A549 (cell line): Measurements from ENCODE around the gene SERPINC1. TPM values are rescaled to one million over a fixed set of nuclear protein-coding genes. Genes with fewer than 3 reads are reported as not detected.

Source experiments
- ATAC-seq, 2 experiments: fragments of 200-7000 bp in 1 of 2; fragments of >200 bp in 1 of 2; cut with Nextera tagmentation in 1 of 2; cut with Tn5 transposase in 1 of 2; 3 replicates each; pipeline versions ENCODE4 v1.8.0 to v1.9.1; 2018 to 2020; ENCODE audit warnings: mild to moderate bottlenecking in 1 of 2, moderate library complexity in 1 of 2
- CTCF ChIA-PET: fragments of 300-600 bp; sonication (Branson Sonifier 250); formaldehyde crosslinking; extraction: SDS; loops from one replicate; lab custom pipeline; 2021; ENCODE audit warnings: antibody characterized with exemption, inconsistent platforms; lab: Yijun Ruan, JAX
- POLR2A ChIA-PET: fragments of 350-600 bp; formaldehyde crosslinking; extraction: SDS; loops from one replicate; lab custom pipeline; 2021; ENCODE audit warnings: antibody characterized with exemption, inconsistent platforms; lab: Yijun Ruan, JAX
- DNase-seq, 2 experiments: peaks; one replicate each; pipeline versions ENCODE4 v3.0.0 to v3.0.0-alpha.2; 2011 to 2016; ENCODE audit warnings: low read depth in 1 of 2, low spot score in 1 of 2
- FAIRE-seq: peaks from 2 replicates; lab custom pipeline; 2011; peaks lifted over from hg19 to GRCh38; lab: Jason Lieb, UNC
- H3K27ac ChIP-seq, 2 experiments: fragments of >200 bp; sonication (Bioruptor Twin); formaldehyde crosslinking; 3 replicates each; pipeline ENCODE4 v1.5.1; 2016 to 2017
- H3K4me1 ChIP-seq: fragments of >200 bp; sonication (Bioruptor Twin); formaldehyde crosslinking; 3 replicates; pipeline ENCODE4 v1.6.1; 2016
- H3K4me2 ChIP-seq: fragments of >200 bp; sonication (Bioruptor Twin); formaldehyde crosslinking; 3 replicates; pipeline ENCODE4 v1.6.1; 2016
- H3K4me3 ChIP-seq: fragments of >200 bp; sonication (Bioruptor Twin); formaldehyde crosslinking; 3 replicates; pipeline ENCODE4 v1.5.1; 2016
- H3K9me3 ChIP-seq: fragments of >200 bp; sonication (Bioruptor Twin); formaldehyde crosslinking; 3 replicates; pipeline ENCODE4 v1.6.1; 2016
- BHLHE40 ChIP-seq: IDR thresholded peaks from 2 replicates; pipeline ENCODE4 v1.6.1; 2012; ENCODE audit warnings: low read depth, low read length, inconsistent platforms
- CBX2 ChIP-seq: fragments of 200-600 bp; sonication (generic); IDR thresholded peaks from 2 replicates; pipeline ENCODE4 v1.6.1; 2016; ENCODE audit warnings: low read depth, mild to moderate bottlenecking, borderline replicate concordance
- CEBPB ChIP-seq, 2 experiments: fragments of >200 bp in 1 of 2; sonication (Bioruptor Twin) in 1 of 2; formaldehyde crosslinking in 1 of 2; IDR thresholded peaks; 2 replicates each; pipeline ENCODE4 v1.6.1; 2012 to 2016
- CHD2 ChIP-seq: fragments of 150-350 bp; IDR thresholded peaks from 2 replicates; pipeline ENCODE4 v1.6.1; 2014; ENCODE audit warnings: low read length; ENCODE audit not compliant: partially characterized antibody
- CHD4 ChIP-seq: fragments of 200-600 bp; sonication (generic); IDR thresholded peaks from 2 replicates; pipeline ENCODE4 v1.6.1; 2016; ENCODE audit warnings: antibody characterized with exemption, mild to moderate bottlenecking, borderline replicate concordance
- EHF ChIP-seq: fragments of 250-450 bp; sonication (Bioruptor Pico); IDR thresholded peaks from 2 replicates; pipeline ENCODE4 v1.5.0; 2020; ENCODE audit warnings: mild to moderate bottlenecking
- EHMT2 ChIP-seq: fragments of 200-600 bp; sonication (generic); IDR thresholded peaks from 2 replicates; pipeline ENCODE4 v1.6.1; 2016; ENCODE audit warnings: antibody characterized with exemption, low read depth, mild to moderate bottlenecking, moderate library complexity
- EP300 ChIP-seq, 2 experiments: fragments of >200 bp; sonication (Bioruptor Twin); formaldehyde crosslinking; IDR thresholded peaks; 2 replicates in 1 of 2; 3 replicates in 1 of 2; pipeline ENCODE4 v1.6.1; 2016 to 2017
- ESRRA ChIP-seq: fragments of 150-350 bp; IDR thresholded peaks from 2 replicates; pipeline ENCODE4 v1.6.1; 2014; ENCODE audit warnings: mild to moderate bottlenecking, low read length, borderline replicate concordance
- FOSB ChIP-seq: fragments of 250-450 bp; sonication (Bioruptor Pico); IDR thresholded peaks from 2 replicates; pipeline ENCODE4 v1.5.0; 2020; ENCODE audit warnings: mild to moderate bottlenecking, moderate library complexity
- FOSL2 ChIP-seq, 2 experiments: fragments of 450-650 bp in 1 of 2; fragments of >200 bp in 1 of 2; sonication (Bioruptor Twin) in 1 of 2; formaldehyde crosslinking; IDR thresholded peaks; 2 replicates each; pipeline versions ENCODE4 v1.5.0 to v1.6.1; 2016 to 2020; ENCODE audit warnings: mild to moderate bottlenecking in 1 of 2, moderate library complexity in 1 of 2
- GATA3 ChIP-seq: IDR thresholded peaks from 2 replicates; pipeline ENCODE4 v1.6.1; 2012; ENCODE audit warnings: borderline replicate concordance
- HEYL ChIP-seq: fragments of 250-450 bp; sonication (Bioruptor Pico); IDR thresholded peaks from 2 replicates; pipeline ENCODE4 v1.8.0; 2021; ENCODE audit warnings: mild to moderate bottlenecking, moderate library complexity
- HOXA7 ChIP-seq: fragments of 250-450 bp; sonication (Bioruptor Pico); IDR thresholded peaks from 2 replicates; pipeline ENCODE4 v1.5.0; 2020; ENCODE audit warnings: mild to moderate bottlenecking, moderate library complexity
- HOXB5 ChIP-seq: fragments of 250-450 bp; sonication (Bioruptor Pico); IDR thresholded peaks from 2 replicates; pipeline ENCODE4 v1.5.0; 2020; ENCODE audit warnings: mild to moderate bottlenecking, moderate library complexity
- JUN ChIP-seq, 2 experiments: fragments of >200 bp; sonication (Bioruptor Twin); formaldehyde crosslinking; IDR thresholded peaks; 2 replicates in 1 of 2; 3 replicates in 1 of 2; pipeline ENCODE4 v1.6.1; 2016 to 2017
- JUNB ChIP-seq: fragments of >200 bp; sonication (Bioruptor Twin); formaldehyde crosslinking; IDR thresholded peaks from 2 replicates; pipeline ENCODE4 v1.6.1; 2016
- KDM5A ChIP-seq: fragments of 200-600 bp; sonication (generic); IDR thresholded peaks from 2 replicates; pipeline ENCODE4 v1.6.1; 2016; ENCODE audit warnings: antibody characterized with exemption, mild to moderate bottlenecking
- MAFK ChIP-seq: fragments of 450-650 bp; IDR thresholded peaks from 2 replicates; pipeline ENCODE4 v1.6.1; 2014; ENCODE audit not compliant: partially characterized antibody
- MAZ ChIP-seq: fragments of 150-350 bp; IDR thresholded peaks from 2 replicates; pipeline ENCODE4 v1.6.1; 2014; ENCODE audit warnings: antibody characterized with exemption, low read depth, low read length, borderline replicate concordance
- POLR2A ChIP-seq: IDR thresholded peaks from 2 replicates; pipeline ENCODE4 v1.6.1; 2012; ENCODE audit warnings: mild to moderate bottlenecking, low read length
- RAD21 ChIP-seq, 2 experiments: fragments of >200 bp in 1 of 2; sonication (Bioruptor Twin) in 1 of 2; formaldehyde crosslinking in 1 of 2; IDR thresholded peaks in 1 of 2; conservative IDR thresholded peaks in 1 of 2; 2 replicates in 1 of 2; 3 replicates in 1 of 2; pipeline ENCODE4 v1.6.1; 2012 to 2018; ENCODE audit warnings: inconsistent platforms in 1 of 2
- RCOR1 ChIP-seq: fragments of 150-350 bp; IDR thresholded peaks from 2 replicates; pipeline ENCODE4 v1.6.1; 2014; ENCODE audit warnings: antibody characterized with exemption, low read length, low read depth
- SREBF2 ChIP-seq: fragments of 450-650 bp; IDR thresholded peaks from 2 replicates; pipeline ENCODE4 v1.6.1; 2014; ENCODE audit warnings: mild to moderate bottlenecking, moderate library complexity
- TP53 ChIP-seq: fragments of 250-450 bp; sonication (Bioruptor Pico); IDR thresholded peaks from 2 replicates; pipeline ENCODE4 v1.5.0; 2021; ENCODE audit warnings: mild to moderate bottlenecking, moderate library complexity
- ZFP36 ChIP-seq: fragments of 450-650 bp; IDR thresholded peaks from 2 replicates; pipeline ENCODE4 v1.6.1; 2014; ENCODE audit warnings: borderline replicate concordance; ENCODE audit not compliant: partially characterized antibody
- ZNF302 ChIP-seq: fragments of 250-450 bp; sonication (Bioruptor Pico); IDR thresholded peaks from 2 replicates; pipeline ENCODE4 v1.9.0; 2021; ENCODE audit warnings: inconsistent platforms, mild to moderate bottlenecking, moderate library complexity
- ZSCAN20 ChIP-seq: fragments of 250-450 bp; sonication (Bioruptor Pico); IDR thresholded peaks from 2 replicates; pipeline ENCODE4 v1.8.0; 2022; ENCODE audit warnings: mild to moderate bottlenecking, moderate library complexity
- WGBS: methylation state at CpG from one replicate; pipeline ENCODE4 v1.1.6; 2017; ENCODE audit errors: missing lambda C conversion rate; 5-methylcytosine and 5-hydroxymethylcytosine counted together
- polyA plus RNA-seq, 4 experiments: library from polyadenylated mRNA; depleted of rRNA in 3 of 4; stranded (reverse); fragments of >200 nt; fragmentation: RNase III in 1 of 4; extraction: RNeasy Plus Mini Kit Qiagen cat#74134 plus additional on column Dnase treatment in 1 of 4; gene quantifications; 2 replicates in 3 of 4; 3 replicates in 1 of 4; pipeline ENCODE4 v1.2.3, GENCODE V29; 2011 to 2017
- TF ChIP-seq, protein P1 (sequence below): fragments of >200 bp; sonication (Bioruptor Twin); formaldehyde crosslinking; IDR thresholded peaks from 3 replicates; pipeline ENCODE4 v1.6.1; 2016
- TF ChIP-seq, protein P2 (sequence below): IDR thresholded peaks from 2 replicates; pipeline ENCODE4 v1.6.1; 2012; ENCODE audit warnings: low read depth, borderline replicate concordance
- TF ChIP-seq, protein P3 (sequence below): IDR thresholded peaks from 2 replicates; pipeline ENCODE4 v1.6.1; 2012
- TF ChIP-seq, protein P4 (sequence below): fragments of >200 bp; sonication (Bioruptor Twin); formaldehyde crosslinking; IDR thresholded peaks from 2 replicates; pipeline ENCODE4 v1.6.1; 2016

Gene SERPINC1
- polyA plus RNA-seq, 2 of the 4 experiments (the other 2 are of a cell fraction): 0.05 to 0.13 TPM

DNA sequence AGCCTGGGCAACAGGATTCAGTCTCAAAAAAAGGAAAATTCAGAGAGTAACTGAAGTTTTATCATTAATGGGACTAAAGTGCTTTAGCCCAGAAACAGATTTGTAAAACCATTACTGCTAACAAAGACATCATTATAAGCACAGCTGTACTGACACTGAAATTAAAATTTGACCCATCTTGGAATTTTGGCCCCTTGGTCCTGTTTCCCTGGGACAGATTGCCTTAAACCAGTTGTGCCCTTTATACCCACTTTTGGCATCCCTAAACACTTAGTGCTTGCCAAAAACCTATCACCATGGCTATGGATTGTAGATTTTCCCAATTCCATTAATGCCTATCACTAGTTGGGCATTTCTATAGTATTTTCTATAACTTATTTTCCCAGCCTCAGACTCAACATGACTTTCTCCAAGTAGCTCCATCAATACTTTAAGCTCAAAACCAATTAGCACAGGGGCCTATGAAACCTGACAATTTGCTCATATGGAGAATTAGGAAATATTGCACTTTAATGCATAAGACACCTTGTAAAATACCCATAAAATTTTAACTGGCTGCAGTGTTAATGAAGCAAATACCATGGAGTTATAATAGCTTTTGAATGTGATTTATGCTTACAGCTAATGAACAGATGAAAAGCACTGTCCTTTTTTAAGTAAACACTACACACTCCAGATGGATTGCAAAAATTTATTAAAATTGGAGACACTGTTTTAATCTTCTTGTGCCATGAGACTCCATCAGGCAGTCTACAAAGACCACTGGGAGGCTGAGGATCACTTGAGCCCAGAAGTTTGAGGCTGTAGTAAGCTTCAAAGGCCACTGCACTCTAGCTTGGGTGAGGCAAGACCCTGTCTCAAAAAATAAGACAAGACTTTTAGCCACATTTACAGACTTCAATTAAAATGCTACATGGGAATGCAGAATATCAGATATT lies 53.6 kb downstream of the SERPINC1 start (continued):
- TF ChIP-seq HOXB5 (CRISPR knock-in tag) (peak; percentile 29; the same call in 1 of the 2 replicates), ESRRA (no peak), KDM5A (no peak), ZSCAN20 (CRISPR knock-in tag) (no peak), EP300 (IDR thresholded peaks at IDR 0.05) (no peak), EHMT2 (no peak), ZFP36 (no peak), EHF (CRISPR knock-in tag) (0 out of 2 replicates have a peak, but pooled peaks have one; percentile 51), HEYL (no peak), TP53 (CRISPR knock-in tag) (0 out of 2 replicates have a peak, but pooled peaks have one; percentile 1), POLR2A (no peak)
- TF ChIP-seq, protein P1, sequence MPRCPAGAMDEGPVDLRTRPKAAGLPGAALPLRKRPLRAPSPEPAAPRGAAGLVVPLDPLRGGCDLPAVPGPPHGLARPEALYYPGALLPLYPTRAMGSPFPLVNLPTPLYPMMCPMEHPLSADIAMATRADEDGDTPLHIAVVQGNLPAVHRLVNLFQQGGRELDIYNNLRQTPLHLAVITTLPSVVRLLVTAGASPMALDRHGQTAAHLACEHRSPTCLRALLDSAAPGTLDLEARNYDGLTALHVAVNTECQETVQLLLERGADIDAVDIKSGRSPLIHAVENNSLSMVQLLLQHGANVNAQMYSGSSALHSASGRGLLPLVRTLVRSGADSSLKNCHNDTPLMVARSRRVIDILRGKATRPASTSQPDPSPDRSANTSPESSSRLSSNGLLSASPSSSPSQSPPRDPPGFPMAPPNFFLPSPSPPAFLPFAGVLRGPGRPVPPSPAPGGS: peak; percentile 7; the same call in 1 of the 3 replicates

DNA sequence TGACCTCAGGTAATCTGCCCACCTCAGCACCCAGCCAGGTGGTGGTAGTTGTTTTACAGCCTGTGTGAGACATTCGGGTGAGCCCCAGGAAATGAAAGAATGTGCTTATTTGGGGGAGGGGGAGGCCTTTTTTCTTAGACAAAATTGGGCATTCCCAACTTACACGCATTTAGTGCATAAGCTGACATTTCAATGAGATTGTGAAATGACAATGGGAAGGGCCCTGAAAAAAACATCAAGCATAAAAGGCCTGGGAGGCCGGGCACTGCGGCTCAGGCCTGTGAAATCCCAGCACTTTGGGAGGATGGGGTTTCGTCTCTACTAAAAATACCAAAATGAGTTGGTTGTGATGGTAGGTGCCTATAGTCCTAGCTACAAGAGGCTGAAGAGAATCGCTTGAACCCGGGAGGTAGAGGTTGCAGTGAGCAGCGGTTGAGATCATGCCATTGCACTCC lies 54.3 kb downstream of the SERPINC1 start:
- POLR2A ChIA-PET: no interaction called here
- ATAC-seq: peak in 1 of 2 experiments; percentile 7; a peak in 1 of 6 replicates
- Histone ChIP-seq H3K4me2 (0 out of 3 replicates have a peak overlapping the region, but pooled peaks have one; percentile 78), H3K4me1 (peaks cover 24% of the 10 kb centered on the region), H3K4me3 (no peak overlapping the region), H3K27ac (peak overlapping the region in 1 of 2 experiments; percentile 43; a peak in 3 of 6 replicates), H3K9me3 (no peaks in the 10 kb centered on the region)
- 63% methylated on average over 8 of the region's 8 CpGs for WGBS
- no peak for FAIRE-seq
- CTCF ChIA-PET: interaction anchor here (0.9 to 1.4 kb wide), 2 partner anchors 355 to 433 kb away, joined by 3 to 5 read pairs; no protein-coding TSS in a partner anchor
- DNase-seq: no peak
- TF ChIP-seq MAFK: no peak
- no peak; the same call in 1 of the 2 replicates for TF ChIP-seq GATA3
- TF ChIP-seq, protein P2, sequence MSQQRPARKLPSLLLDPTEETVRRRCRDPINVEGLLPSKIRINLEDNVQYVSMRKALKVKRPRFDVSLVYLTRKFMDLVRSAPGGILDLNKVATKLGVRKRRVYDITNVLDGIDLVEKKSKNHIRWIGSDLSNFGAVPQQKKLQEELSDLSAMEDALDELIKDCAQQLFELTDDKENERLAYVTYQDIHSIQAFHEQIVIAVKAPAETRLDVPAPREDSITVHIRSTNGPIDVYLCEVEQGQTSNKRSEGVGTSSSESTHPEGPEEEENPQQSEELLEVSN: no peak
- no peak for TF ChIP-seq HOXA7 (CRISPR knock-in tag)
- TF ChIP-seq BHLHE40: no peak
- TF ChIP-seq FOSB (CRISPR knock-in tag): no peak
- no peak for TF ChIP-seq ZFP36
- TF ChIP-seq CHD2: no peak
- TF ChIP-seq SREBF2: no peak
- TF ChIP-seq CBX2: no peak
- TF ChIP-seq JUN (IDR thresholded peaks at IDR 0.05): peak; percentile 37 to 64; a peak in 4 of 5 replicates
- TF ChIP-seq CHD4: no peak
- TF ChIP-seq FOSL2 (IDR thresholded peaks at IDR 0.05): no peak
- TF ChIP-seq FOSL2 (CRISPR knock-in tag; IDR thresholded peaks at IDR 0.05): no peak
- no peak for TF ChIP-seq ZNF302
- TF ChIP-seq, protein P3, sequence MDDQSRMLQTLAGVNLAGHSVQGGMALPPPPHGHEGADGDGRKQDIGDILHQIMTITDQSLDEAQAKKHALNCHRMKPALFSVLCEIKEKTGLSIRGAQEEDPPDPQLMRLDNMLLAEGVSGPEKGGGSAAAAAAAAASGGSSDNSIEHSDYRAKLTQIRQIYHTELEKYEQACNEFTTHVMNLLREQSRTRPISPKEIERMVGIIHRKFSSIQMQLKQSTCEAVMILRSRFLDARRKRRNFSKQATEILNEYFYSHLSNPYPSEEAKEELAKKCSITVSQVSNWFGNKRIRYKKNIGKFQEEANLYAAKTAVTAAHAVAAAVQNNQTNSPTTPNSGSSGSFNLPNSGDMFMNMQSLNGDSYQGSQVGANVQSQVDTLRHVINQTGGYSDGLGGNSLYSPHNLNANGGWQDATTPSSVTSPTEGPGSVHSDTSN: 0 out of 2 replicates have a peak, but pooled peaks have one; percentile 7
- TF ChIP-seq POLR2A: no peak
- TF ChIP-seq JUNB: 0 out of 2 replicates have a peak, but pooled peaks have one; percentile 11
- TF ChIP-seq MAZ: no peak
- no peak for TF ChIP-seq RCOR1
- TF ChIP-seq CEBPB (IDR thresholded peaks at IDR 0.05): 0 out of 4 replicates have a peak, but pooled peaks of 1 of the 2 experiments have one; percentile 18
- TF ChIP-seq, protein P1: no peak; the same call in 2 of the 3 replicates
- TF ChIP-seq, protein P4, sequence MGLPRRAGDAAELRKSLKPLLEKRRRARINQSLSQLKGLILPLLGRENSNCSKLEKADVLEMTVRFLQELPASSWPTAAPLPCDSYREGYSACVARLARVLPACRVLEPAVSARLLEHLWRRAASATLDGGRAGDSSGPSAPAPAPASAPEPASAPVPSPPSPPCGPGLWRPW: no peak
- no peak for TF ChIP-seq RAD21 (conservative IDR thresholded peaks at IDR 0.05 in 1 of 2, IDR thresholded peaks at IDR 0.05 in 1 of 2)
